IMR-90 (cell line): Measurements from ENCODE around the gene TENT5C. TPM values are rescaled to one million over a fixed set of nuclear protein-coding genes. Genes with fewer than 3 reads are reported as not detected.

Experiments
- ATAC-seq: fragments of 200-7000 bp; cut with Tn5 transposase; 2 replicates; pipeline ENCODE4 v1.9.1; 2020; ENCODE audit warnings: low read depth, mild to moderate bottlenecking, moderate library complexity
- BruUV-seq: library from RNA; stranded (reverse); fragments of 400-500 nt; replicated peaks from 2 replicates; lab custom pipeline; 2021; lab: Mats Ljungman, UMichigan
- CTCF ChIA-PET: fragments of 300-600 bp; formaldehyde crosslinking; extraction: SDS; loops from one replicate; lab custom pipeline; 2021; ENCODE audit warnings: antibody characterized with exemption; lab: Yijun Ruan, JAX
- POLR2A ChIA-PET: fragments of 300-600 bp; sonication (Branson Sonifier 250); formaldehyde crosslinking; loops from one replicate; lab custom pipeline; 2022; ENCODE audit warnings: antibody characterized with exemption; ENCODE audit not compliant: unreplicated experiment; lab: Charles Lee
- DNase-seq: peaks from one replicate; pipeline ENCODE4 v3.0.0; 2013
- H2AFZ ChIP-seq: replicated peaks from 2 replicates; pipeline ENCODE3; 2013; ENCODE audit warnings: low read length, mild to moderate bottlenecking; ENCODE audit not compliant: poor library complexity
- H2AK5ac ChIP-seq: 2 replicates; pipeline ENCODE4 v1.6.1; 2013; ENCODE audit warnings: low read depth, low read length, inconsistent platforms
- H2AK9ac ChIP-seq: replicated peaks from 2 replicates; pipeline ENCODE3; 2013; ENCODE audit warnings: mild to moderate bottlenecking, low read depth, low read length, moderate library complexity; ENCODE audit not compliant: poor library complexity
- H2BK120ac ChIP-seq: 2 replicates; pipeline ENCODE4 v1.6.1; 2013; ENCODE audit warnings: low read depth, low read length, inconsistent platforms
- H2BK15ac ChIP-seq: 3 replicates; pipeline ENCODE4 v1.6.1; 2013; ENCODE audit warnings: low read depth, low read length, inconsistent platforms
- H2BK20ac ChIP-seq: 2 replicates; pipeline ENCODE4 v1.6.1; 2013; ENCODE audit warnings: low read depth, mild to moderate bottlenecking, inconsistent platforms, low read length, moderate library complexity
- H2BK5ac ChIP-seq: 2 replicates; pipeline ENCODE4 v1.6.1; 2013; ENCODE audit warnings: mild to moderate bottlenecking, low read depth, low read length, inconsistent platforms; ENCODE audit not compliant: poor library complexity, severe bottlenecking
- H3K14ac ChIP-seq: replicated peaks from 2 replicates; pipeline ENCODE4 v1.6.1; 2013; ENCODE audit warnings: low read depth, low read length, inconsistent platforms
- H3K18ac ChIP-seq: 2 replicates; pipeline ENCODE4 v1.6.1; 2013; ENCODE audit warnings: low read depth, low read length, control low read depth
- H3K23ac ChIP-seq: 2 replicates; pipeline ENCODE4 v1.6.1; 2013; ENCODE audit warnings: low read depth, low read length, inconsistent platforms
- H3K27ac ChIP-seq: 2 replicates; pipeline ENCODE4 v1.5.1; 2013; ENCODE audit warnings: mild to moderate bottlenecking, control low read depth, low read length; ENCODE audit not compliant: insufficient read depth
- H3K27me3 ChIP-seq: 2 replicates; pipeline ENCODE4 v1.6.1; 2013; ENCODE audit warnings: low read length; ENCODE audit not compliant: control insufficient read depth, insufficient read depth
- H3K36me3 ChIP-seq: 2 replicates; pipeline ENCODE4 v1.6.1; 2013; ENCODE audit warnings: low read length, mixed read lengths; ENCODE audit not compliant: control insufficient read depth, insufficient read depth
- H3K4ac ChIP-seq: 2 replicates; pipeline ENCODE4 v1.6.1; 2013; ENCODE audit warnings: low read depth, low read length, inconsistent platforms
- H3K4me1 ChIP-seq: 2 replicates; pipeline ENCODE4 v1.6.1; 2013; ENCODE audit warnings: low read length, mixed read lengths; ENCODE audit not compliant: control insufficient read depth, insufficient read depth
- H3K4me2 ChIP-seq: 2 replicates; pipeline ENCODE4 v1.6.1; 2013; ENCODE audit warnings: low read depth, mild to moderate bottlenecking, control low read depth, low read length, moderate library complexity
- H3K4me3 ChIP-seq: 2 replicates; pipeline ENCODE4 v1.5.1; 2013; ENCODE audit warnings: low read depth, mild to moderate bottlenecking, control low read depth, low read length, moderate library complexity; ENCODE audit not compliant: insufficient read depth
- H3K56ac ChIP-seq: 2 replicates; pipeline ENCODE4 v1.6.1; 2013; ENCODE audit warnings: low read length, inconsistent platforms; ENCODE audit not compliant: insufficient read depth; ENCODE audit errors: extremely low read depth
- H3K79me1 ChIP-seq, 2 experiments: 2 replicates each; pipeline ENCODE4 v1.6.1; 2013; ENCODE audit warnings: low read length in 2 of 2, inconsistent platforms in 1 of 2, low read depth in 1 of 2
- H3K9ac ChIP-seq: 2 replicates; pipeline ENCODE4 v1.6.1; 2013; ENCODE audit warnings: low read depth, low read length, control low read depth
- H3K9me1 ChIP-seq: 2 replicates; pipeline ENCODE4 v1.6.1; 2013; ENCODE audit warnings: low read length, inconsistent platforms; ENCODE audit not compliant: insufficient read depth
- H3K9me3 ChIP-seq: 2 replicates; pipeline ENCODE4 v1.6.1; 2013; ENCODE audit warnings: low read length; ENCODE audit not compliant: control insufficient read depth, insufficient read depth
- H4K20me1 ChIP-seq: 2 replicates; pipeline ENCODE4 v1.6.1; 2013; ENCODE audit warnings: low read length, inconsistent platforms; ENCODE audit not compliant: insufficient read depth
- H4K5ac ChIP-seq: 2 replicates; pipeline ENCODE4 v1.6.1; 2013; ENCODE audit warnings: mild to moderate bottlenecking, low read depth, low read length, control low read depth
- H4K8ac ChIP-seq, 2 experiments: 2 replicates each; pipeline ENCODE4 v1.6.1; 2013; ENCODE audit warnings: low read depth in 2 of 2, low read length in 2 of 2, control low read depth in 1 of 2, inconsistent platforms in 1 of 2
- H4K91ac ChIP-seq: 2 replicates; pipeline ENCODE4 v1.6.1; 2013; ENCODE audit warnings: low read depth, low read length, inconsistent platforms; ENCODE audit not compliant: insufficient read depth
- BHLHE40 ChIP-seq: fragments of 150-350 bp; IDR thresholded peaks from 2 replicates; pipeline ENCODE4 v1.6.1; 2016; ENCODE audit warnings: mild to moderate bottlenecking, low read depth, low read length
- CEBPB ChIP-seq: IDR thresholded peaks from 2 replicates; pipeline ENCODE4 v1.6.1; 2012; ENCODE audit warnings: low read depth, low read length, improper control_type of control experiment
- CHD1 ChIP-seq: IDR thresholded peaks from 2 replicates; pipeline ENCODE4 v1.6.1; 2012; ENCODE audit warnings: low read depth, low read length, improper control_type of control experiment
- CTCF ChIP-seq: conservative IDR thresholded peaks from 2 replicates; pipeline ENCODE4 v1.5.1; 2012; ENCODE audit warnings: mild to moderate bottlenecking, low read depth, low read length, improper control_type of control experiment
- ELK1 ChIP-seq: fragments of 150-350 bp; IDR thresholded peaks from 2 replicates; pipeline ENCODE4 v1.6.1; 2016; ENCODE audit warnings: low read depth, mild to moderate bottlenecking, low read length, moderate library complexity, borderline replicate concordance
- FOS ChIP-seq: fragments of 150-350 bp; IDR thresholded peaks from 2 replicates; pipeline ENCODE4 v1.6.1; 2016; ENCODE audit warnings: low read depth, low read length
- MAFK ChIP-seq: IDR thresholded peaks from 2 replicates; pipeline ENCODE4 v1.6.1; 2012; ENCODE audit warnings: low read depth, low read length, improper control_type of control experiment
- MAZ ChIP-seq: IDR thresholded peaks from 2 replicates; pipeline ENCODE4 v1.6.1; 2012; ENCODE audit warnings: low read depth, mild to moderate bottlenecking, low read length, improper control_type of control experiment, moderate library complexity, borderline replicate concordance
- MXI1 ChIP-seq: IDR thresholded peaks from 2 replicates; pipeline ENCODE4 v1.6.1; 2012; ENCODE audit warnings: low read depth, mild to moderate bottlenecking, low read length, moderate library complexity, borderline replicate concordance
- NFE2L2 ChIP-seq: fragments of 150-350 bp; IDR thresholded peaks from 2 replicates; pipeline ENCODE4 v1.6.1; 2016; ENCODE audit warnings: low read depth, mild to moderate bottlenecking, low read length
- POLR2A ChIP-seq: IDR thresholded peaks from 2 replicates; pipeline ENCODE4 v1.6.1; 2012; ENCODE audit warnings: mild to moderate bottlenecking, low read depth, low read length
- RAD21 ChIP-seq: IDR thresholded peaks from 2 replicates; pipeline ENCODE4 v1.6.1; 2012; ENCODE audit warnings: low read length, improper control_type of control experiment
- RCOR1 ChIP-seq: IDR thresholded peaks from 2 replicates; pipeline ENCODE4 v1.6.1; 2012; ENCODE audit warnings: mild to moderate bottlenecking, low read length, improper control_type of control experiment; ENCODE audit not compliant: insufficient replicate concordance
- RFX5 ChIP-seq: IDR thresholded peaks from 2 replicates; pipeline ENCODE4 v1.8.0; 2012; ENCODE audit warnings: low read depth, mild to moderate bottlenecking, low read length, moderate library complexity
- USF2 ChIP-seq: fragments of 150-350 bp; IDR thresholded peaks from 2 replicates; pipeline ENCODE4 v1.6.1; 2017; ENCODE audit warnings: mild to moderate bottlenecking, antibody characterized with exemption, low read length, low read depth
- WGBS, 2 experiments: methylation state at CpG; one replicate each; pipeline versions ENCODE4 v1.1.5 to v1.1.7; 2013; ENCODE audit warnings: missing lambda C conversion rate in 2 of 2; ENCODE audit not compliant: insufficient read length in 1 of 2; ENCODE audit errors: extremely low coverage in 2 of 2; 5-methylcytosine and 5-hydroxymethylcytosine counted together
- dilution Hi-C: fragments of 300-500 bp; cut with HindIII; formaldehyde crosslinking; loops from one replicate; pipeline ENCODE4 v1.14.3; 2018; ENCODE audit warnings: low sequenced_read_pairs; ENCODE audit not compliant: unreplicated experiment
- in situ Hi-C: fragments of 300-500 bp; cut with MboI; formaldehyde crosslinking; loops from 3 replicates; pipeline ENCODE4 v1.14.3; 2019; ENCODE audit warnings: low sequenced_read_pairs, inconsistent platforms, mixed read lengths
- intact Hi-C: fragments of 100-400 bp; cut with micrococcal nuclease; formaldehyde crosslinking; loops from 2 replicates; pipeline ENCODE4 v1.10.0; 2022
- polyA plus RNA-seq, 3 experiments: library from polyadenylated mRNA; depleted of rRNA; stranded (reverse); fragments of >200 nt; gene quantifications; 2 replicates each; pipeline ENCODE4 v1.2.3, GENCODE V29; 2012; ENCODE audit warnings: low replicate concordance in 1 of 3
- total RNA-seq: library from RNA; depleted of rRNA; stranded (reverse); fragments of >200 nt; gene quantifications from 2 replicates; pipeline ENCODE4 v1.2.3, GENCODE V29; 2012

Gene TENT5C
- total and polyA plus RNA-seq, 2 of the 4 experiments (the other 2 are of a cell fraction): 1.5 to 4.1 TPM

GRCh38 chr1:117559985-117560384 is 45.9 kb upstream of the TENT5C start:
- Histone ChIP-seq H2BK120ac (no peak overlapping the region), H4K91ac (no peak overlapping the region), H3K36me3 (no peaks in the 10 kb centered on the region), H3K14ac (no peak overlapping the region), H3K56ac (no peak overlapping the region), H3K4me3 (no peak overlapping the region), H2AK5ac (no peak overlapping the region), H4K5ac (no peak overlapping the region), H3K79me1 (no peaks in the 10 kb centered on the region), H3K27me3 (peaks cover 21% of the 10 kb centered on the region), H2AFZ (no peak overlapping the region), H3K18ac (no peak overlapping the region), H3K4ac (no peak overlapping the region), H4K8ac (no peak overlapping the region), H3K4me2 (no peak overlapping the region), H2BK20ac (no peak overlapping the region), H3K23ac (no peak overlapping the region), H3K9me3 (peaks cover 2% of the 10 kb centered on the region), H2BK5ac (no peak overlapping the region), H4K20me1 (no peaks in the 10 kb centered on the region), H3K9ac (no peak overlapping the region), H2AK9ac (no peak overlapping the region), H3K27ac (no peak overlapping the region), H3K4me1 (no peaks in the 10 kb centered on the region), H2BK15ac (no peak overlapping the region), H3K9me1 (no peaks in the 10 kb centered on the region)
- TF ChIP-seq NFE2L2: no peak
- no peak for TF ChIP-seq CEBPB
- TF ChIP-seq MAFK: no peak
- TF ChIP-seq POLR2A: no peak
- TF ChIP-seq RAD21: no peak
- no peak for TF ChIP-seq CTCF
- no peak for TF ChIP-seq RCOR1
- no peak for TF ChIP-seq BHLHE40
- no peak for TF ChIP-seq MXI1
- TF ChIP-seq MAZ: no peak
- TF ChIP-seq CHD1: no peak
- no peak for TF ChIP-seq FOS
- no peak for TF ChIP-seq ELK1
- no peak for TF ChIP-seq RFX5
- TF ChIP-seq USF2: no peak
- in situ Hi-C loops: no loop called here
- ChIA-PET POLR2A (no interaction called here), CTCF (no interaction called here)
- intact Hi-C loops: no loop called here
- WGBS, 2 experiments: no CpG with 5 or more reads among the region's 3 CpGs
- DNase-seq (no peak), ATAC-seq (no peak)
- dilution Hi-C loops: no loop called here
- no TSS peak for BruUV-seq
